ENCODE measurements around the gene SBK3.

GRCh38 chr19:55500368-55500952, 44.9 kb downstream of the SBK3 start:
- TF ChIP-seq CTCF (conservative IDR thresholded peaks at IDR 0.05; ENCODE audit: low read depth, low read length) = no peak
- TF ChIP-seq EZH2phosphoT487 (IDR thresholded peaks at IDR 0.05; ENCODE audit: borderline replicate concordance, low read length) = no peak
- no peak for TF ChIP-seq EZH2 (IDR thresholded peaks at IDR 0.05; ENCODE audit: low read length, unreplicated experiment)
